ENCODE data around the gene GP1BA. TPM values are rescaled to one million over a fixed set of nuclear protein-coding genes. Genes with fewer than 3 reads are reported as not detected.

The GP1BA gene
- total RNA-seq, 1 experiment from 2014 or later, result 0.15 TPM

DNA sequence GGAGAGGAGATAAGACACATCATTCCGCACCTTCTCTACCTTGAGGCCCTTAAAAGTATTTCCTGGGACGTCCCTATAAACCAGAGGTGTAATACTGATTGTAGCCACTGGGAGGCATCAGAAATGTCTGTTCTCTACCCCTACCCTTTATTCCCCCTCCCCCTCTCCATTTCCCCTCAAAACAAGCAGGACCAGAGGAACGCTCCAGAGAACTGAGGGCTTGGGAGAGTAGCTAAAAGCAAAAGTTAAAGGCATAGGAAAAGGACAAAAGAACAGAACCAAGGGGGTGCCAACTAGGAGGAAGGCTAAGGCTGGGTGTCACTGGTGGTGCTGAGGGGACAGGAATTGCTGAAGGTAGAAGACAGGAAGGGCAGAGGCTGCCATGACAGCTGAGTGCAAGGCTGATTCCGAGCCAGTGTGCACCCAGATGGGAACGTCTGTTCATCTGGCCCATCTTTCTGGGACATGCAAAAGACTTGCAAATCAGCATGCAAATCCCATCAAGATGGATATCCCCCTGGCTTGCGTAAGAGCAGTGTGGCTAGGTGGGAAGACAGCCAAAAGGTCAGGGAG, 48.7 kb downstream of the GP1BA start:
- POLR2A ChIA-PET, result no interaction called here

DNA sequence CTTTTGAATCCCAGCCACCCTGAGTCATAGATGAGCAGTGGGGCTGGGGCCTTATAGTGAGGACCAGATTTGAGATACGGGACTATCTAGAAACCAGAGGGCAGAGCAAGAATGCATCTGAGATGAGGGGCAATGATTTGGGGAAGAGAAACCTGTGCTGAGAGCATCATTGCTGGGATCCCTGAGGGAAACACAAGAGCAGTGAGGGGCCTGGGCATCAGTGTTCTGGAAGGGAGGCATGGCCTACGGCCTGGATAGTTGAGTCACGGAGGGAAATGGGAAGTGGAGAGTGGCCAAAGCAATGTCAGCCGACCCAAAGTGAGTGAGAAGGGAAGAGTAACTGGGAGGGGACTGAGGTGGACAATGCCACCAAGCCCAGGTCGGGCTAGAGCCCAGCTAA, 50.2 kb downstream of the GP1BA start:
- no TSS peak for BruUV-seq (replicated peaks)
- Histone ChIP-seq H3K9me3 (ENCODE audit: control insufficient read depth, insufficient read depth, low read depth, low read length) (no peaks in the 10 kb centered on the region), H3K4me3 (ENCODE audit: low read depth in 2 of 2, low read length in 2 of 2) (no peak overlapping the region), H3K36me3 (ENCODE audit: control insufficient read depth, insufficient read depth, low read length) (no peaks in the 10 kb centered on the region; the same call in 1 of the 2 replicates), H3K27ac (ENCODE audit: low read length) (no peak overlapping the region), H3K4me1 (ENCODE audit: control insufficient read depth, insufficient read depth, low read length) (peaks cover 4% of the 10 kb centered on the region; the same call in 1 of the 2 replicates), H3K27me3 (ENCODE audit: control insufficient read depth, insufficient read depth, low read length) (no peaks in the 10 kb centered on the region)
- intact Hi-C loops (cut with micrococcal nuclease; ENCODE audit: unreplicated experiment), result no loop called here
- POLR2A ChIA-PET, result no interaction called here
- DNase-seq (ENCODE audit: low read depth, low spot score) (no peak), ATAC-seq (no peak)
- in situ Hi-C loops (cut with HindIII; ENCODE audit: low pct_unique_long_range_greater_than_20kb, low sequenced_read_pairs), result no loop called here
- CTCF ChIA-PET, result no interaction called here
- no peak for TF ChIP-seq POLR2AphosphoS5 (IDR thresholded peaks at IDR 0.05; ENCODE audit: low read depth, low read length)
- no peak for TF ChIP-seq SIN3A (IDR thresholded peaks at IDR 0.05; ENCODE audit: borderline replicate concordance, insufficient read depth, low read depth, low read length)
- TF ChIP-seq, protein P1, sequence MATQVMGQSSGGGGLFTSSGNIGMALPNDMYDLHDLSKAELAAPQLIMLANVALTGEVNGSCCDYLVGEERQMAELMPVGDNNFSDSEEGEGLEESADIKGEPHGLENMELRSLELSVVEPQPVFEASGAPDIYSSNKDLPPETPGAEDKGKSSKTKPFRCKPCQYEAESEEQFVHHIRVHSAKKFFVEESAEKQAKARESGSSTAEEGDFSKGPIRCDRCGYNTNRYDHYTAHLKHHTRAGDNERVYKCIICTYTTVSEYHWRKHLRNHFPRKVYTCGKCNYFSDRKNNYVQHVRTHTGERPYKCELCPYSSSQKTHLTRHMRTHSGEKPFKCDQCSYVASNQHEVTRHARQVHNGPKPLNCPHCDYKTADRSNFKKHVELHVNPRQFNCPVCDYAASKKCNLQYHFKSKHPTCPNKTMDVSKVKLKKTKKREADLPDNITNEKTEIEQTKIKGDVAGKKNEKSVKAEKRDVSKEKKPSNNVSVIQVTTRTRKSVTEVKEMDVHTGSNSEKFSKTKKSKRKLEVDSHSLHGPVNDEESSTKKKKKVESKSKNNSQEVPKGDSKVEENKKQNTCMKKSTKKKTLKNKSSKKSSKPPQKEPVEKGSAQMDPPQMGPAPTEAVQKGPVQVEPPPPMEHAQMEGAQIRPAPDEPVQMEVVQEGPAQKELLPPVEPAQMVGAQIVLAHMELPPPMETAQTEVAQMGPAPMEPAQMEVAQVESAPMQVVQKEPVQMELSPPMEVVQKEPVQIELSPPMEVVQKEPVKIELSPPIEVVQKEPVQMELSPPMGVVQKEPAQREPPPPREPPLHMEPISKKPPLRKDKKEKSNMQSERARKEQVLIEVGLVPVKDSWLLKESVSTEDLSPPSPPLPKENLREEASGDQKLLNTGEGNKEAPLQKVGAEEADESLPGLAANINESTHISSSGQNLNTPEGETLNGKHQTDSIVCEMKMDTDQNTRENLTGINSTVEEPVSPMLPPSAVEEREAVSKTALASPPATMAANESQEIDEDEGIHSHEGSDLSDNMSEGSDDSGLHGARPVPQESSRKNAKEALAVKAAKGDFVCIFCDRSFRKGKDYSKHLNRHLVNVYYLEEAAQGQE (IDR thresholded peaks at IDR 0.05; ENCODE audit: insufficient read depth in 1 of 2, low read depth in 2 of 2, low read length in 1 of 2), result no peak
- TF ChIP-seq TCF7L2 (IDR thresholded peaks at IDR 0.05; ENCODE audit: low read depth, low read length), result no peak
- TF ChIP-seq, protein P2, sequence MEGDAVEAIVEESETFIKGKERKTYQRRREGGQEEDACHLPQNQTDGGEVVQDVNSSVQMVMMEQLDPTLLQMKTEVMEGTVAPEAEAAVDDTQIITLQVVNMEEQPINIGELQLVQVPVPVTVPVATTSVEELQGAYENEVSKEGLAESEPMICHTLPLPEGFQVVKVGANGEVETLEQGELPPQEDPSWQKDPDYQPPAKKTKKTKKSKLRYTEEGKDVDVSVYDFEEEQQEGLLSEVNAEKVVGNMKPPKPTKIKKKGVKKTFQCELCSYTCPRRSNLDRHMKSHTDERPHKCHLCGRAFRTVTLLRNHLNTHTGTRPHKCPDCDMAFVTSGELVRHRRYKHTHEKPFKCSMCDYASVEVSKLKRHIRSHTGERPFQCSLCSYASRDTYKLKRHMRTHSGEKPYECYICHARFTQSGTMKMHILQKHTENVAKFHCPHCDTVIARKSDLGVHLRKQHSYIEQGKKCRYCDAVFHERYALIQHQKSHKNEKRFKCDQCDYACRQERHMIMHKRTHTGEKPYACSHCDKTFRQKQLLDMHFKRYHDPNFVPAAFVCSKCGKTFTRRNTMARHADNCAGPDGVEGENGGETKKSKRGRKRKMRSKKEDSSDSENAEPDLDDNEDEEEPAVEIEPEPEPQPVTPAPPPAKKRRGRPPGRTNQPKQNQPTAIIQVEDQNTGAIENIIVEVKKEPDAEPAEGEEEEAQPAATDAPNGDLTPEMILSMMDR (IDR thresholded peaks at IDR 0.05), result no peak

More for the DNA sequence above, 48.7 kb downstream of the GP1BA start:
- CTCF ChIA-PET, result interaction anchor here (0.6 kb wide), 1 partner anchor 84 kb away, joined by 3 read pairs; no protein-coding TSS in a partner anchor
- H3K4me3 ChIP-seq (ENCODE audit: low read depth in 2 of 2, low read length in 2 of 2), result no peak overlapping the region
- TF ChIP-seq, protein P2 (IDR thresholded peaks at IDR 0.05), result peak; percentile 78
- TF ChIP-seq TCF7L2 (IDR thresholded peaks at IDR 0.05; ENCODE audit: low read depth, low read length), result no peak
- no peaks in the 10 kb centered on the region for H3K36me3 ChIP-seq (ENCODE audit: control insufficient read depth, insufficient read depth, low read length)
- in situ Hi-C loops (cut with HindIII; ENCODE audit: low pct_unique_long_range_greater_than_20kb, low sequenced_read_pairs) (no loop called here), intact Hi-C loops (cut with micrococcal nuclease; ENCODE audit: unreplicated experiment) (loop anchor here (2.0 kb wide), 1 partner anchor 82 kb away; no protein-coding TSS in a partner anchor)
- H3K27me3 ChIP-seq (ENCODE audit: control insufficient read depth, insufficient read depth, low read length), result no peaks in the 10 kb centered on the region
- no peaks in the 10 kb centered on the region for H3K9me3 ChIP-seq (ENCODE audit: control insufficient read depth, insufficient read depth, low read depth, low read length)
- no TSS peak for BruUV-seq (replicated peaks)
- H3K27ac ChIP-seq (ENCODE audit: low read length), result no peak overlapping the region
- no peaks in the 10 kb centered on the region for H3K4me1 ChIP-seq (ENCODE audit: control insufficient read depth, insufficient read depth, low read length)
- ATAC-seq (peak; percentile 62), DNase-seq (ENCODE audit: low read depth, low spot score) (no peak)

Small RNAs within 50 kb of the gene (microRNA-seq; reads per million reads assigned to microRNA genes)
- gene MIR6864 (ENCODE audit: unreplicated experiment) (not detected), gene MIR6865 (ENCODE audit: unreplicated experiment) (not detected)

Other genes with a start within 250 kb of the GP1BA start
- 84.1 TPM for gene PELP1, start 228.1 kb upstream of the GP1BA start, total RNA-seq (2021; ENCODE audit: unreplicated experiment)
- 39.2 TPM for gene ARRB2, start 221.6 kb upstream of the GP1BA start, total RNA-seq (2021; ENCODE audit: unreplicated experiment)
- gene MED11, start 200.8 kb upstream of the GP1BA start, total RNA-seq (2021; ENCODE audit: unreplicated experiment), result 12.5 TPM
- 0.28 TPM for gene ZMYND15, start 192.4 kb upstream of the GP1BA start, total RNA-seq (2021; ENCODE audit: unreplicated experiment)
- gene CXCL16, start 192.3 kb upstream of the GP1BA start, total RNA-seq (2021; ENCODE audit: unreplicated experiment), result 5.3 TPM
- not detected for gene TM4SF5, start 160.4 kb upstream of the GP1BA start, total RNA-seq (2021; ENCODE audit: unreplicated experiment)
- 0.49 TPM for gene VMO1, start 145.9 kb upstream of the GP1BA start, total RNA-seq (2021; ENCODE audit: unreplicated experiment)
- gene GLTPD2, start 143.3 kb upstream of the GP1BA start, total RNA-seq (2021; ENCODE audit: unreplicated experiment), result not detected
- 156 TPM for gene PSMB6, start 136.1 kb upstream of the GP1BA start, total RNA-seq (2021; ENCODE audit: unreplicated experiment)
- 40.2 TPM for gene PLD2, start 125.1 kb upstream of the GP1BA start, total RNA-seq (2021; ENCODE audit: unreplicated experiment)
- 78.2 TPM for gene MINK1, start 98.9 kb upstream of the GP1BA start, total RNA-seq (2021; ENCODE audit: unreplicated experiment)
- gene C17orf107, start 32.7 kb upstream of the GP1BA start, total RNA-seq (2021; ENCODE audit: unreplicated experiment), result 2.4 TPM
- 0.13 TPM for gene CHRNE, start 29.2 kb upstream of the GP1BA start, total RNA-seq (2021; ENCODE audit: unreplicated experiment)
- gene SLC25A11, start 7.8 kb downstream of the GP1BA start, total RNA-seq (2021; ENCODE audit: unreplicated experiment), result 65.9 TPM
- gene RNF167, start 8.0 kb downstream of the GP1BA start, total RNA-seq (2021; ENCODE audit: unreplicated experiment), result 95.8 TPM
- 1,074 TPM for gene PFN1, start 16.3 kb downstream of the GP1BA start, total RNA-seq (2021; ENCODE audit: unreplicated experiment)
- gene ENO3, start 18.8 kb downstream of the GP1BA start, total RNA-seq (2021; ENCODE audit: unreplicated experiment), result 23.4 TPM
- 43.4 TPM for gene SPAG7, start 35.5 kb downstream of the GP1BA start, total RNA-seq (2021; ENCODE audit: unreplicated experiment)
- 22.7 TPM for gene CAMTA2, start 55.4 kb downstream of the GP1BA start, total RNA-seq (2021; ENCODE audit: unreplicated experiment)
- 1.7 TPM for gene INCA1, start 65.2 kb downstream of the GP1BA start, total RNA-seq (2021; ENCODE audit: unreplicated experiment)
- 117 TPM for gene KIF1C, start 65.7 kb downstream of the GP1BA start, total RNA-seq (2021; ENCODE audit: unreplicated experiment)
- gene SLC52A1, start 103.1 kb downstream of the GP1BA start, total RNA-seq (2021; ENCODE audit: unreplicated experiment), result 0.54 TPM
- gene ZFP3, start 146.2 kb downstream of the GP1BA start, total RNA-seq (2021; ENCODE audit: unreplicated experiment), result not detected
- gene ZNF232, start 179.6 kb downstream of the GP1BA start, total RNA-seq (2021; ENCODE audit: unreplicated experiment), result 8.7 TPM
- 0.08 TPM for gene USP6, start 183.8 kb downstream of the GP1BA start, total RNA-seq (2021; ENCODE audit: unreplicated experiment)